Gastrocnemius medialis (tissue), 4 donors: ENCODE results near the gene OGDH. TPM values are rescaled to one million over a fixed set of nuclear protein-coding genes. Genes with fewer than 3 reads are reported as not detected.
"Not testable (repeated sequence)": the region's sequence is repeated elsewhere in the genome, so short reads cannot be mapped to it uniquely, and the experiment has no call there.

Experiments used
- ATAC-seq, 2 donors: fragments of 150-250 bp; one replicate each; pipeline ENCODE4 v1.9.1; 2016
- DNase-seq, 2 donors: peaks; one replicate each; pipeline ENCODE4 v3.0.0-alpha.2; 2019
- H3K27ac ChIP-seq, 4 donors: fragments of 200-600 bp; sonication (generic); 1 replicate in 1 of 4; 2 replicates in 3 of 4; pipeline ENCODE4 v1.5.1; 2016 to 2018; ENCODE audit warnings: mild to moderate bottlenecking in 2 of 4, moderate library complexity in 1 of 4
- H3K27me3 ChIP-seq, 3 donors: fragments of 200-600 bp; sonication (generic) in 2 of 3; 1 replicate in 1 of 3; 2 replicates in 2 of 3; pipeline versions ENCODE4 v1.5.1 to v1.6.0; 2016 to 2019; ENCODE audit warnings: mild to moderate bottlenecking in 1 of 3, moderate library complexity in 1 of 3
- H3K36me3 ChIP-seq, 2 donors: fragments of 200-600 bp; sonication (generic) in 1 of 2; one replicate each; pipeline ENCODE4 v1.5.1; 2017 to 2018
- H3K4me1 ChIP-seq, 2 donors: fragments of 200-600 bp; sonication (generic) in 1 of 2; one replicate each; pipeline ENCODE4 v1.5.1; 2016 to 2017; ENCODE audit warnings: mild to moderate bottlenecking in 2 of 2
- H3K4me3 ChIP-seq, 4 donors: fragments of 200-600 bp; sonication (generic) in 3 of 4; 1 replicate in 1 of 4; 2 replicates in 3 of 4; pipeline ENCODE4 v1.5.1; 2016 to 2019; ENCODE audit warnings: mild to moderate bottlenecking in 2 of 4
- H3K9me3 ChIP-seq, 3 donors: fragments of 200-600 bp; sonication (generic) in 2 of 3; 1 replicate in 1 of 3; 2 replicates in 2 of 3; pipeline ENCODE4 v1.5.1; 2016 to 2019
- POLR2A ChIP-seq, 2 donors: fragments of 450-650 bp; IDR thresholded peaks; one replicate each; pipeline ENCODE4 v1.6.1; 2017; ENCODE audit warnings: antibody characterized with exemption in 2 of 2, mild to moderate bottlenecking in 2 of 2, moderate library complexity in 2 of 2
- in situ Hi-C, 4 donors: fragments of 200-750 bp; cut with MboI; loops; one replicate each; pipeline versions ENCODE4 v1.15.0 to v1.8.0; 2017; ENCODE audit warnings: low sequenced_read_pairs in 4 of 4
- intact Hi-C: fragments of 100-400 bp; cut with DNase I; formaldehyde crosslinking; loops from one replicate; pipeline ENCODE4 v1.15.1; 2023; ENCODE audit warnings: low total_unique reads
- total RNA-seq, 4 donors: library from RNA; depleted of rRNA; stranded (reverse); fragments of >200 nt; gene quantifications; one replicate each; pipeline versions ENCODE4 v1.1.0 to v1.2.3, GENCODE V29; 2016
- TF ChIP-seq, protein P1 (sequence below), 5 experiments: fragments of 450-650 bp in 3 of 5; fragments of 200-600 bp in 2 of 5; sonication (generic) in 2 of 5; IDR thresholded peaks in 4 of 5; conservative IDR thresholded peaks in 1 of 5; 1 replicate in 4 of 5; 2 replicates in 1 of 5; pipeline ENCODE4 v1.5.1; 2016 to 2019; ENCODE audit warnings: antibody characterized with exemption in 5 of 5, mild to moderate bottlenecking in 3 of 5, moderate library complexity in 3 of 5

Gene OGDH
- total RNA-seq, 4 donors from 2014 or later, result 224 to 462 (median 396) TPM

DNA sequence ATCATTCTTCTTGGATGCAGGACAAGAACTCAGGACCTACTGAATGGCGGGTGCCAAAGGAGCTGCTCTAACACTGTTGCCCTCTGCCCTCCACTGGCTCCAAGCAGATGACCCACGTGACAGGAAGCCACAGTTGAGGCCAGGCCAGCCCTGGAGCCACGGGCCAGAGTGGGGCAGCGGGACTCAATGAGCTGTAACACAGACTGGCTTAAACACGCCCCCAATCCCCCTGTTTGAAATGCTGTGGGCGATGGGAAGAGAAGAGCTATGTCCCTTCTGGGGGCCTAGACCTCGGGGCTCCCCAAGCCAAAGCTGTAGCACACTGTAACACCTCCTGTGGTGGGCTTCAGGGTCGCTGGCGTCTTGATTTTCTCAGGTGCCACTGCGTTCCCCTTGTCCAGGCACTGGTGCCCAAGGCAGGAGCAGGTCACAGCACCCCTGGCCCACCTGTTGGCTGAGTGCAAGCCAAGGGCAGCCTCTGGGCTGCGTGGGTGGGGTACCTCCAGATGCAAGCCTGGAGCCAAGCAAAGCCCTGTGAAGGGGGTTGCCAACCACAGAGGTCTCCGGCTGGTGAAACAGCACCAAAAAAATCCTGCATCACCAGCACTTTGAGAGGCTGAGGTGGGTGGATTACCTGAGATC is 123.6 kb downstream of the OGDH start:
- intact Hi-C loops, result no loop called here
- in situ Hi-C loops, result no loop called here
- Histone ChIP-seq H3K4me1 (no peaks in the 10 kb centered on the region), H3K4me3 (no peak overlapping the region), H3K36me3 (no peaks in the 10 kb centered on the region), H3K27ac (no peak overlapping the region), H3K27me3 (no peaks in the 10 kb centered on the region), H3K9me3 (no peaks in the 10 kb centered on the region)
- no peak for TF ChIP-seq POLR2A (IDR thresholded peaks at IDR 0.05)
- TF ChIP-seq, protein P1, sequence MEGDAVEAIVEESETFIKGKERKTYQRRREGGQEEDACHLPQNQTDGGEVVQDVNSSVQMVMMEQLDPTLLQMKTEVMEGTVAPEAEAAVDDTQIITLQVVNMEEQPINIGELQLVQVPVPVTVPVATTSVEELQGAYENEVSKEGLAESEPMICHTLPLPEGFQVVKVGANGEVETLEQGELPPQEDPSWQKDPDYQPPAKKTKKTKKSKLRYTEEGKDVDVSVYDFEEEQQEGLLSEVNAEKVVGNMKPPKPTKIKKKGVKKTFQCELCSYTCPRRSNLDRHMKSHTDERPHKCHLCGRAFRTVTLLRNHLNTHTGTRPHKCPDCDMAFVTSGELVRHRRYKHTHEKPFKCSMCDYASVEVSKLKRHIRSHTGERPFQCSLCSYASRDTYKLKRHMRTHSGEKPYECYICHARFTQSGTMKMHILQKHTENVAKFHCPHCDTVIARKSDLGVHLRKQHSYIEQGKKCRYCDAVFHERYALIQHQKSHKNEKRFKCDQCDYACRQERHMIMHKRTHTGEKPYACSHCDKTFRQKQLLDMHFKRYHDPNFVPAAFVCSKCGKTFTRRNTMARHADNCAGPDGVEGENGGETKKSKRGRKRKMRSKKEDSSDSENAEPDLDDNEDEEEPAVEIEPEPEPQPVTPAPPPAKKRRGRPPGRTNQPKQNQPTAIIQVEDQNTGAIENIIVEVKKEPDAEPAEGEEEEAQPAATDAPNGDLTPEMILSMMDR (IDR thresholded peaks at IDR 0.05 in 4 of 5, conservative IDR thresholded peaks at IDR 0.05 in 1 of 5), result no peak
- no peak for ATAC-seq
- no peak for DNase-seq

DNA sequence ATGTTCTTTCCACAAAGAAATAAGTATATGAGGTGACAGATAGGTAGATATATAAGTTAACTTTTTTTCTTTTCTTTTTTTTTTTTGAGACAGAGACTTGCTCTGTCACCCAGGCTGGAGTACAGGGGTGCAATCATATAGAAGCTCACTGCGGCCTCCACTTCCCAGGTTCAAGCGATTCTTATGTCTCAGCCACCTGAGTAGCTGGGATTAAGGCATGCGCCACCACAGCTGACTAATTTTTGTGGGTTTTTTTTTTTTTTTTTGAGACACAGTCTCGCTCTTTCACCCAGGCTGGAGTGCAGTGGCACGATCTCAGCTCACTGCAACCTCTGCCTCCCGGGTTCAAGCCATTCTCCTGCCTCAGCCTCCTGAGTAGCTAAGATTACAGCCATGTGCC is 126.5 kb downstream of the OGDH start:
- in situ Hi-C loops, ATAC-seq, H3K4me3 ChIP-seq, H3K9me3 ChIP-seq, intact Hi-C loops, H3K36me3 ChIP-seq, DNase-seq, H3K4me1 ChIP-seq, H3K27ac ChIP-seq, H3K27me3 ChIP-seq: not testable (repeated sequence)

DNA sequence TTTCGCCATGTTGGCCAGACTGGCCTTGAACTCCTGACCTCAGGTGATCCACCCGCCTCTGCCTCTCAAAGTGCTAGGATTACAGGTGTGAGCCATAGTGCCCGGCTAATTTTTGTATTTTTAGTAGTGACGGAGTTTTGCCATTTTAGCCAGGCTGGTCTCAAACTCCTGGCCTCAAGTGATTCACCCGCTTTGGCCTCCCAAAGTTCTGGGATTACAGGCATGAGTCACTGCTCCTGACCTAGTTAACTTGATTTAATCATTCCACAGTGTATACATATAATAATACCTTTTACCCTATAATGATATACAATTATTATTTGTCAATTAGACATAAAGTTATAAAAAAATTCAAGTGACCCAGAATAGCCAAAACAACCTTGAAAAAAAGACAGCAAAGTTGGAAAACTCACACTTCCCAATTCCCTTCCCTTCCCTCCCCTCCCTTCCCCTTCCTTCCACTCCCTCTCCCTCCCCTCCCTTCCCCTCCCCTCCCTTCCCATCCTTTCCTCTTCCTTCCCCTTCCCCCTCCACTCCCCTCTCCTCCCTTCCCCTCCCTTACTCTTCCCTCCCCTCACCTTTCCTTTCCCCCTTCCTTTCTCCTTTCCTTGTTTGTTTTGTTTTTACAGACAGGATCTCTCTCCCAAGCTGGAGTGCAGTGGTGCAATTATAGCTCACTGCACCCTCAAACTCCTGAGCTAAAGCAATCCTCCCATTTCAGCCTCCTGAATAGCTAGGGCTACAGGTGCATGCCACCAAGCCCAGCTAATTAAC is 127.5 kb downstream of the OGDH start:
- intact Hi-C loops, result no loop called here
- ATAC-seq, result peak; percentile 14 to 42
- DNase-seq, result no peak
- in situ Hi-C loops, result no loop called here
- H3K27ac ChIP-seq, result no peak overlapping the region
- no peaks in the 10 kb centered on the region for H3K4me1 ChIP-seq
- no peak overlapping the region for H3K4me3 ChIP-seq
- no peaks in the 10 kb centered on the region for H3K27me3 ChIP-seq
- H3K9me3 ChIP-seq, result no peaks in the 10 kb centered on the region
- H3K36me3 ChIP-seq, result no peaks in the 10 kb centered on the region
- TF ChIP-seq, protein P1 (IDR thresholded peaks at IDR 0.05 in 4 of 5, conservative IDR thresholded peaks at IDR 0.05 in 1 of 5), result no peak
- TF ChIP-seq POLR2A (IDR thresholded peaks at IDR 0.05), result no peak

DNA sequence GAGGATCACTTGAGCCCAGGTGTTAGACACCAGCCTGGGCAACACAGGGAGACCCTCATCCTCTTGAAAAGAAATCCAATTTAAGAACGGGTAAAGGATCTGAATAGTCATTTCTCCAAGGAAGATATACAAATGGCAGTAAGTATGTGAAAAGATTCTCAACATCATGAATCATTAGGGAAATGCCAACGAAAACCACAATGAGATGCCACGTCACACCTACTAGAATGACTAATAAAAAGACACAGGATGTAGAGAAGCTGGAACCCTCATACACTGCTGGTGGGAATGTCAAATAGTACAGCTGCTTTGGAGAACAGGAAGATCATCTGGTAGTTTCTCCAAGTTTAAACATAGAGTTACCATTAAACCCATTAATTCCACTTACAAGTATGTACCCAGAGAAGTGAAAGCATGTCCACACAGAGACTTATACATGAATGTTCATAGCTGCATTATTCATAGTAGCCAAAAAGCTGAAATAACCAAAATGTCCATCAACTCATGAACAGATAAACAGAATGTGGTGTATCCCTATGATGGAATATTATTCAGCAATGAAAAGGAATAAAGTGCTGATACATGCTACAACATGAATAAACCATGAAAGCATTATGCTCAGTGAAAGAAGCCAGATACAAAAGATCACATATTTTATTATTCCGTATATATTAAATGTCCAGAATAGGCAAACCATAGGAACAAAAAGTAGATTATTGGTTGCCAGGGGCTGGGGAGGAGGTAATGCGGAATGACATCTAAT is 129.2 kb downstream of the OGDH start:
- Histone ChIP-seq H3K4me1 (no peaks in the 10 kb centered on the region), H3K36me3 (no peaks in the 10 kb centered on the region), H3K27me3 (no peaks in the 10 kb centered on the region), H3K4me3 (no peak overlapping the region), H3K27ac (no peak overlapping the region), H3K9me3 (no peaks in the 10 kb centered on the region)
- no peak for TF ChIP-seq POLR2A (IDR thresholded peaks at IDR 0.05)
- TF ChIP-seq, protein P1 (IDR thresholded peaks at IDR 0.05 in 4 of 5, conservative IDR thresholded peaks at IDR 0.05 in 1 of 5), result no peak
- intact Hi-C loops (no loop called here), in situ Hi-C loops (no loop called here)
- no peak for ATAC-seq
- no peak for DNase-seq

GRCh38 chr7:44736896-44737295 is 130.5 kb downstream of the OGDH start:
- intact Hi-C loops, result no loop called here
- no peaks in the 10 kb centered on the region for H3K4me1 ChIP-seq
- no peaks in the 10 kb centered on the region for H3K36me3 ChIP-seq
- no peak overlapping the region for H3K27ac ChIP-seq
- H3K27me3 ChIP-seq, result no peaks in the 10 kb centered on the region
- TF ChIP-seq, protein P1 (IDR thresholded peaks at IDR 0.05 in 4 of 5, conservative IDR thresholded peaks at IDR 0.05 in 1 of 5), result no peak
- no peak for TF ChIP-seq POLR2A (IDR thresholded peaks at IDR 0.05)
- H3K9me3 ChIP-seq, result no peaks in the 10 kb centered on the region
- DNase-seq (no peak), ATAC-seq (no peak)
- in situ Hi-C loops, result no loop called here
- H3K4me3 ChIP-seq, result no peak overlapping the region
